GM12873 (cell line): ENCODE data around the gene MBOAT1.

Experiments used
- CTCF ChIP-seq: IDR thresholded peaks from 2 replicates; pipeline ENCODE4 v1.5.1; 2012; ENCODE audit warnings: low read depth, mild to moderate bottlenecking, moderate library complexity, low read length, control low read depth; ENCODE audit not compliant: insufficient read depth; ENCODE audit errors: missing control alignments

Gene MBOAT1

GRCh38 chr6:20217324-20217855 lies 5.1 kb upstream of the MBOAT1 start:
- no peak for TF ChIP-seq CTCF

GRCh38 chr6:20215310-20215709 lies 3.0 kb upstream of the MBOAT1 start:
- TF ChIP-seq CTCF: no peak

GRCh38 chr6:20213271-20213798 lies 1.1 kb upstream of the MBOAT1 start:
- no peak for TF ChIP-seq CTCF

- TF ChIP-seq CTCF: no peak
Observed at GRCh38 chr6:20211941-20212391, 303 bp downstream of the MBOAT1 start.

GRCh38 chr6:20211037-20211940 lies 980 bp downstream of the MBOAT1 start:
- no peak for TF ChIP-seq CTCF

GRCh38 chr6:20210158-20210557 lies 2.1 kb downstream of the MBOAT1 start:
- no peak for TF ChIP-seq CTCF

GRCh38 chr6:20208687-20209378 lies 3.4 kb downstream of the MBOAT1 start:
- TF ChIP-seq CTCF: no peak
